HL-60 (cell line): ENCODE data around the gene KIF26B.

Experiments
- CTCF ChIP-seq: IDR thresholded peaks from one replicate; pipeline ENCODE4 v1.5.1; 2011; ENCODE audit warnings: low read length, control low read depth, inconsistent platforms; ENCODE audit not compliant: insufficient read depth
- GABPA ChIP-seq: IDR thresholded peaks from 2 replicates; pipeline ENCODE4 v1.6.1; 2012; ENCODE audit warnings: low read depth
- POLR2AphosphoS5 ChIP-seq: IDR thresholded peaks from 2 replicates; pipeline ENCODE4 v1.6.1; 2012; ENCODE audit warnings: low read depth

GRCh38 chr1:245683676-245684075 is 528.9 kb downstream of the KIF26B start:
- TF ChIP-seq CTCF, result no peak
- no peak for TF ChIP-seq POLR2AphosphoS5
- no peak for TF ChIP-seq GABPA
